Fibroblast of pulmonary artery (primary cell): ENCODE results near the gene MITF.

ENCODE experiments used
- DNase-seq: peaks from one replicate; pipeline ENCODE4 v3.0.0-alpha.2; 2010; ENCODE audit warnings: low read depth
- H3K4me3 ChIP-seq: replicated peaks from 2 replicates; pipeline ENCODE4 v1.5.1; 2011; ENCODE audit warnings: low read depth, mild to moderate bottlenecking, control low read depth, low read length, moderate library complexity
- CTCF ChIP-seq: IDR thresholded peaks from 2 replicates; pipeline ENCODE4 v1.5.1; 2011; ENCODE audit warnings: mild to moderate bottlenecking, control low read depth, low read length, inconsistent platforms; ENCODE audit errors: missing control alignments

MITF gene

GRCh38 chr3:69767571-69767970, 28.3 kb downstream of the MITF start:
- no peak for DNase-seq
- H3K4me3 ChIP-seq, result no peak overlapping the region
- no peak for TF ChIP-seq CTCF

GRCh38 chr3:69768438-69768837, 29.2 kb downstream of the MITF start:
- no peak for TF ChIP-seq CTCF
- H3K4me3 ChIP-seq, result no peak overlapping the region
- DNase-seq, result no peak

GRCh38 chr3:69770219-69770618, 31.0 kb downstream of the MITF start:
- no peak overlapping the region for H3K4me3 ChIP-seq
- peak; percentile 20 for DNase-seq
- no peak for TF ChIP-seq CTCF

GRCh38 chr3:69770976-69771634, 31.8 kb downstream of the MITF start:
- no peak for TF ChIP-seq CTCF
- no peak overlapping the region for H3K4me3 ChIP-seq
- DNase-seq, result no peak

GRCh38 chr3:69772152-69772867, 33.0 kb downstream of the MITF start:
- DNase-seq, result no peak
- no peak overlapping the region for H3K4me3 ChIP-seq
- TF ChIP-seq CTCF, result no peak

GRCh38 chr3:69774029-69774428, 34.8 kb downstream of the MITF start:
- no peak overlapping the region for H3K4me3 ChIP-seq
- no peak for DNase-seq
- no peak for TF ChIP-seq CTCF

- no peak overlapping the region for H3K4me3 ChIP-seq
- no peak for TF ChIP-seq CTCF
- DNase-seq, result no peak
Observed at GRCh38 chr3:69775751-69776150, 36.5 kb downstream of the MITF start.
